ENCODE data around the gene NPVF. TPM values are rescaled to one million over a fixed set of nuclear protein-coding genes. Genes with fewer than 3 reads are reported as not detected.
A peak's percentile ranks its signal among the peaks of the same experiment; 100 is the strongest.

Gene NPVF
- polyA plus RNA-seq, 3 donors, result not detected

DNA sequence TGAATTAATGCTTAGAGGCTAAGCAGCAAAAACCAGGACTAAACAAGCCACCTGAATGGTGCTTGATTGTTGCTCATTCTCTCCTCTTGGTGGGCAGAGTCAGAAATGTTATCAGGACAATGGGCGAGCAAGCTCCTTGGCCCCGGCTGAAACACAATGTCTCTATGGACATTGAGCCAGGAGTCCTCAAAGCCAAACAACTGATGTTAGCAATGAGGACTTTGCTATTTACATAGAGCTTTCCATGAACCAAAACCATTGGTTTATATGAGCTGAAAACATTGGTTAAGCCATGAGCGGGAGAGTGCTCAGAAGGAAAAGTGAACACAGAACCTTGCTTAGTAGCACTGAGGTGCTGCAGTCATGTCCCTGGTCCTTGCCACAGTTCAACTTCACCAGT is 21.5 kb upstream of the NPVF start:
- peak overlapping the region in 1 of 7 donors; percentile 25 for H3K27ac Mint-ChIP-seq
- H3K36me3 Mint-ChIP-seq, result no peaks in the 10 kb centered on the region
- Histone ChIP-seq H3K27me3 (ENCODE audit: control insufficient read depth in 2 of 2, insufficient read depth in 2 of 2, low read length in 2 of 2) (no peaks in the 10 kb centered on the region), H4K20me1 (ENCODE audit: insufficient read depth, low read length) (no peaks in the 10 kb centered on the region), H3K79me2 (ENCODE audit: insufficient read depth, low read length) (no peaks in the 10 kb centered on the region), H3K4me3 (replicated peaks in 1 of 3; ENCODE audit: low read depth in 2 of 3, low read length in 3 of 3) (no peak overlapping the region), H3K27ac (ENCODE audit: low read depth in 1 of 2, low read length in 2 of 2) (no peak overlapping the region), H2AFZ (ENCODE audit: insufficient read depth, low read depth, low read length, poor library complexity, severe bottlenecking) (no peak overlapping the region), H3K4me1 (ENCODE audit: control insufficient read depth in 1 of 2, insufficient read depth in 2 of 2, low read length in 2 of 2) (no peaks in the 10 kb centered on the region), H3K36me3 (replicated peaks in 1 of 2; ENCODE audit: control insufficient read depth in 1 of 2, insufficient read depth in 2 of 2, low read length in 2 of 2) (no peaks in the 10 kb centered on the region), H3K4me2 (replicated peaks; ENCODE audit: extremely low read depth, low read length, poor library complexity, severe bottlenecking) (no peak overlapping the region), H3K9ac (ENCODE audit: insufficient read depth, low read length, poor library complexity, severe bottlenecking) (no peak overlapping the region), H3K9me3 (replicated peaks in 1 of 2; ENCODE audit: control insufficient read depth in 1 of 2, insufficient read depth in 1 of 2, low read length in 2 of 2) (no peaks in the 10 kb centered on the region)
- no peaks in the 10 kb centered on the region for H3K4me1 Mint-ChIP-seq
- H3K4me3 Mint-ChIP-seq, result no peak overlapping the region
- intact Hi-C loops (cut with micrococcal nuclease), result no loop called here
- WGBS (ENCODE audit: insufficient coverage), result 100% methylated on average over 3 of the region's 3 CpGs
- peaks cover 0 to 4% (median 0%) of the 10 kb centered on the region in 7 donors for H3K9me3 Mint-ChIP-seq
- TF ChIP-seq, protein P1, sequence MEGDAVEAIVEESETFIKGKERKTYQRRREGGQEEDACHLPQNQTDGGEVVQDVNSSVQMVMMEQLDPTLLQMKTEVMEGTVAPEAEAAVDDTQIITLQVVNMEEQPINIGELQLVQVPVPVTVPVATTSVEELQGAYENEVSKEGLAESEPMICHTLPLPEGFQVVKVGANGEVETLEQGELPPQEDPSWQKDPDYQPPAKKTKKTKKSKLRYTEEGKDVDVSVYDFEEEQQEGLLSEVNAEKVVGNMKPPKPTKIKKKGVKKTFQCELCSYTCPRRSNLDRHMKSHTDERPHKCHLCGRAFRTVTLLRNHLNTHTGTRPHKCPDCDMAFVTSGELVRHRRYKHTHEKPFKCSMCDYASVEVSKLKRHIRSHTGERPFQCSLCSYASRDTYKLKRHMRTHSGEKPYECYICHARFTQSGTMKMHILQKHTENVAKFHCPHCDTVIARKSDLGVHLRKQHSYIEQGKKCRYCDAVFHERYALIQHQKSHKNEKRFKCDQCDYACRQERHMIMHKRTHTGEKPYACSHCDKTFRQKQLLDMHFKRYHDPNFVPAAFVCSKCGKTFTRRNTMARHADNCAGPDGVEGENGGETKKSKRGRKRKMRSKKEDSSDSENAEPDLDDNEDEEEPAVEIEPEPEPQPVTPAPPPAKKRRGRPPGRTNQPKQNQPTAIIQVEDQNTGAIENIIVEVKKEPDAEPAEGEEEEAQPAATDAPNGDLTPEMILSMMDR (IDR thresholded peaks at IDR 0.05), result no peak
- DNase-seq, result no peak
- H3K27me3 Mint-ChIP-seq (ENCODE audit: low read depth in 3 of 3), result peaks cover 1 to 5% (median 2%) of the 10 kb centered on the region in 3 donors

- no peak overlapping the region for H3K27ac Mint-ChIP-seq
- no peaks in the 10 kb centered on the region for H3K36me3 Mint-ChIP-seq
- Histone ChIP-seq H3K4me2 (replicated peaks; ENCODE audit: extremely low read depth, low read length, poor library complexity, severe bottlenecking) (no peak overlapping the region), H2AFZ (ENCODE audit: insufficient read depth, low read depth, low read length, poor library complexity, severe bottlenecking) (no peak overlapping the region), H3K27ac (ENCODE audit: low read depth in 1 of 2, low read length in 2 of 2) (no peak overlapping the region), H3K79me2 (ENCODE audit: insufficient read depth, low read length) (no peaks in the 10 kb centered on the region), H3K9ac (ENCODE audit: insufficient read depth, low read length, poor library complexity, severe bottlenecking) (no peak overlapping the region), H3K27me3 (ENCODE audit: control insufficient read depth in 2 of 2, insufficient read depth in 2 of 2, low read length in 2 of 2) (no peaks in the 10 kb centered on the region), H4K20me1 (ENCODE audit: insufficient read depth, low read length) (no peaks in the 10 kb centered on the region), H3K4me3 (replicated peaks in 1 of 3; ENCODE audit: low read depth in 2 of 3, low read length in 3 of 3) (no peak overlapping the region), H3K9me3 (replicated peaks in 1 of 2; ENCODE audit: control insufficient read depth in 1 of 2, insufficient read depth in 1 of 2, low read length in 2 of 2) (no peaks in the 10 kb centered on the region), H3K4me1 (ENCODE audit: control insufficient read depth in 1 of 2, insufficient read depth in 2 of 2, low read length in 2 of 2) (no peaks in the 10 kb centered on the region), H3K36me3 (replicated peaks in 1 of 2; ENCODE audit: control insufficient read depth in 1 of 2, insufficient read depth in 2 of 2, low read length in 2 of 2) (no peaks in the 10 kb centered on the region)
- peaks cover 0 to 4% (median 0%) of the 10 kb centered on the region in 7 donors for H3K9me3 Mint-ChIP-seq
- H3K27me3 Mint-ChIP-seq (ENCODE audit: low read depth in 3 of 3), result peaks cover 4 to 5% (median 5%) of the 10 kb centered on the region in 3 donors
- no CpG with 5 or more reads among the region's 1 CpG for WGBS (ENCODE audit: insufficient coverage)
- no peak overlapping the region for H3K4me3 Mint-ChIP-seq
- H3K4me1 Mint-ChIP-seq, result no peaks in the 10 kb centered on the region
- intact Hi-C loops (cut with micrococcal nuclease), result no loop called here
- TF ChIP-seq, protein P1 (IDR thresholded peaks at IDR 0.05), result no peak
- no peak for DNase-seq
Observed at GRCh38 chr7:25246306-25246705, 18.0 kb upstream of the NPVF start.

All from CD14-positive monocyte (primary cell).